HEK293 (cell line): ENCODE measurements around the gene DPT.

Experiments
- KLF10 ChIP-seq: fragments of 450-650 bp; IDR thresholded peaks from 2 replicates; pipeline ENCODE4 v1.5.1; 2018; ENCODE audit warnings: missing biosample characterization, mild to moderate bottlenecking, missing genetic modification characterization
- ZBTB21 ChIP-seq: fragments of 450-650 bp; formaldehyde crosslinking; IDR thresholded peaks from 2 replicates; pipeline ENCODE4 v1.5.1; 2017; ENCODE audit warnings: missing biosample characterization, missing genetic modification characterization
- ZNF16 ChIP-seq: fragments of 450-650 bp; formaldehyde crosslinking; IDR thresholded peaks from 2 replicates; pipeline ENCODE4 v1.5.1; 2016; ENCODE audit warnings: low read depth, missing biosample characterization, missing genetic modification characterization
- ZNF530 ChIP-seq: fragments of 450-650 bp; formaldehyde crosslinking; IDR thresholded peaks from 2 replicates; pipeline ENCODE4 v1.5.1; 2016; ENCODE audit warnings: low read depth, missing biosample characterization, missing genetic modification characterization

DNA sequence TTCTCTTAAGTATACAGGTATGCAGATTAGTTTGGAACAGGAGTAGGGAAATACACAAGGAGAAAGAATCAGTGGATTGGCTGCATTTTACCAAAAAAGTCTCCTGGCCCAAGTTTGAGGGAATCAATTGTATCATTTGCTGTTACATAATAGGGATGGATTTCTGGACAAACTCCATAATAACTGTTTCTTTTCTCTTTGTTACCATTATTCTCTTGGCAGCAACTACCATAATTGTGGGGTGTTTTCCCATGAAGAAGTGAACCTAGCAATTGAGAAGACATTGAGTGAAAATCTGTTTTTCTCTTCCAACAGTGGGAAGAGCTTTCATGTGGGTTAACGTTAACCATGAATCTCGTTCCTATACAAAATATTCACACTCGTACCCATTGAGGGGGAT, 46.4 kb upstream of the DPT start:
- TF ChIP-seq ZNF530 (tag by site-specific recombination) (no peak), KLF10 (tag by site-specific recombination) (no peak), ZBTB21 (tag by site-specific recombination) (no peak), ZNF16 (tag by site-specific recombination) (no peak)
